Measurements from ENCODE around the gene TCEA3. TPM values are rescaled to one million over a fixed set of nuclear protein-coding genes. Genes with fewer than 3 reads are reported as not detected.

TCEA3 gene
- total and polyA plus RNA-seq, 10 of the 15 experiments (the other 5 are each of a cell fraction or from before 2014, with no cell fraction given): 0.06 to 0.23 (median 0.08) TPM; not detected in 7

DNA sequence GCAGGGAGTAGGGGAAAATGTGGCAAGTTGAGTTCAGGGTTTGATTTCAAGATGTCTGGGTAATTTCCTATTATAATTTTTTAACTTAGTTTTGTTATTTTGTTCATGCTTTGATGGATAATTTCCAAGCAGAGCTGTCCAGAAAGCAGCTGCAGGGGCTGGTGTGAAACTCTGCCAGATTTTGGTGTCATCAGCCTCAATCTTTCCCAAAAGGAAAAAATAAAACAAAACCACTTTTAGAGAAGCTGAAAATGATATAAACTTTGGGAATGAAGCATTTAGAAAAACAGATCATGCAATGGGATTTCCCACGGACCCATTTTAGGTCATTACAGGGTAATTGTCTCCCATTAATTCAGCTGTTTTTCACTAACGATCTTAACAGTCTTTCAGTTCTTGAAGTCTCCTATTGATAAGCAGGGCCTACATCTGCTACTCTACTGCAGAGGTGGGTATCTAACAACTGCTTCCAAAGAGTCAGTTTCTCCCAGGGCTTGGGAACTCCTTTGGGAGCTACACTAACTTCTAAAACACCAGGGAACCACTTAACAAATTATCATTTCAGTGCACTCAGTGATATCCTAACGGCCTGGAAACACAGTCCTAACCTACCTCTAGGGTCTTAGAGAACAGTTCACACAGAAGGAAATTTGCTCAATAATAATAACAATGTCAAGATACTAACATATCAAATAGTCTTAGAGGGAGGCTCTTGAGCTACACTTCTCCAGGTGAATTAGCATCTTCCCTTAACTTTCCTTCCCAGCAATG, 67.2 kb downstream of the TCEA3 start:
- WGBS (ENCODE audit: insufficient coverage, insufficient replicate concordance, low lambda C conversion rate, missing lambda C conversion rate): 68% methylated on average over 3 of the region's 3 CpGs
- RAD21 ChIA-PET (ENCODE audit: unreplicated experiment): interaction anchor here (0.6 kb wide), 1 partner anchor 28 kb away, joined by 3 read pairs; no protein-coding TSS in a partner anchor
- H4K20me1 ChIP-seq (ENCODE audit: control insufficient read depth, insufficient read depth): no peaks in the 10 kb centered on the region
- SMC1A ChIA-PET (ENCODE audit: uncharacterized antibody, unreplicated experiment): interaction anchor here (0.9 to 1.2 kb wide), 2 partner anchors 11 to 27 kb away, joined by 3 to 4 read pairs; no protein-coding TSS in a partner anchor
- in situ Hi-C loops (cut with MboI): no loop called here
- intact Hi-C loops (cut with micrococcal nuclease; ENCODE audit: unreplicated experiment): no loop called here
- no TSS peak for BruUV-seq (replicated peaks)
- FAIRE-seq (no peak), DNase-seq (ENCODE audit: low read depth, low spot score) (no peak), ATAC-seq (no peak)
- H2AFZ ChIP-seq (ENCODE audit: control insufficient read depth, low read depth, low read length): no peak overlapping the region
- CTCF ChIA-PET: interaction anchor here (1.5 kb wide), 1 partner anchor 38 kb away, joined by 3 read pairs; no protein-coding TSS in a partner anchor
- no peaks in the 10 kb centered on the region for H3K79me2 ChIP-seq (ENCODE audit: control insufficient read depth, insufficient read depth, low read length)
- POLR2A ChIA-PET: interaction anchor here (1.0 to 1.1 kb wide), 3 partner anchors 8 to 11 kb away, joined by 3 read pairs; no protein-coding TSS in a partner anchor
- H3K36me3 ChIP-seq (ENCODE audit: control insufficient read depth in 2 of 2, insufficient read depth in 2 of 2, low read length in 1 of 2): peaks cover 0 to 2% of the 10 kb centered on the region in 2 experiments; a peak in 2 of 4 replicates
- no peak overlapping the region for H3K27ac ChIP-seq (ENCODE audit: control insufficient read depth, insufficient read depth)
- H3K9ac ChIP-seq (ENCODE audit: control insufficient read depth, insufficient read depth, low read length): no peak overlapping the region
- no peaks in the 10 kb centered on the region for H3K27me3 ChIP-seq (replicated peaks in 1 of 2; ENCODE audit: control insufficient read depth in 2 of 2, insufficient read depth in 2 of 2, low read length in 1 of 2)
- H3K4me3 ChIP-seq: no peak overlapping the region
- no peak overlapping the region for H3K4me2 ChIP-seq (ENCODE audit: control insufficient read depth, insufficient read depth)
- H3K4me1 ChIP-seq (ENCODE audit: control insufficient read depth, insufficient read depth, low read length): no peaks in the 10 kb centered on the region
- peaks cover 18% of the 10 kb centered on the region for H3K9me3 ChIP-seq (replicated peaks; ENCODE audit: control insufficient read depth, insufficient read depth, low read length)
- no peak for TF ChIP-seq ATF3 (IDR thresholded peaks at IDR 0.05; ENCODE audit: borderline replicate concordance, extremely low read depth, low read depth, low read length)
- no peak for TF ChIP-seq SIN3A (IDR thresholded peaks at IDR 0.05; ENCODE audit: low read depth, low read length)
- no peak for TF ChIP-seq JUNB (IDR thresholded peaks at IDR 0.05)
- TF ChIP-seq KDM1A (IDR thresholded peaks at IDR 0.05; ENCODE audit: borderline replicate concordance): no peak
- no peak for TF ChIP-seq RAD21 (IDR thresholded peaks at IDR 0.05; ENCODE audit: insufficient read depth, low read depth, low read length)
- TF ChIP-seq, protein P1, sequence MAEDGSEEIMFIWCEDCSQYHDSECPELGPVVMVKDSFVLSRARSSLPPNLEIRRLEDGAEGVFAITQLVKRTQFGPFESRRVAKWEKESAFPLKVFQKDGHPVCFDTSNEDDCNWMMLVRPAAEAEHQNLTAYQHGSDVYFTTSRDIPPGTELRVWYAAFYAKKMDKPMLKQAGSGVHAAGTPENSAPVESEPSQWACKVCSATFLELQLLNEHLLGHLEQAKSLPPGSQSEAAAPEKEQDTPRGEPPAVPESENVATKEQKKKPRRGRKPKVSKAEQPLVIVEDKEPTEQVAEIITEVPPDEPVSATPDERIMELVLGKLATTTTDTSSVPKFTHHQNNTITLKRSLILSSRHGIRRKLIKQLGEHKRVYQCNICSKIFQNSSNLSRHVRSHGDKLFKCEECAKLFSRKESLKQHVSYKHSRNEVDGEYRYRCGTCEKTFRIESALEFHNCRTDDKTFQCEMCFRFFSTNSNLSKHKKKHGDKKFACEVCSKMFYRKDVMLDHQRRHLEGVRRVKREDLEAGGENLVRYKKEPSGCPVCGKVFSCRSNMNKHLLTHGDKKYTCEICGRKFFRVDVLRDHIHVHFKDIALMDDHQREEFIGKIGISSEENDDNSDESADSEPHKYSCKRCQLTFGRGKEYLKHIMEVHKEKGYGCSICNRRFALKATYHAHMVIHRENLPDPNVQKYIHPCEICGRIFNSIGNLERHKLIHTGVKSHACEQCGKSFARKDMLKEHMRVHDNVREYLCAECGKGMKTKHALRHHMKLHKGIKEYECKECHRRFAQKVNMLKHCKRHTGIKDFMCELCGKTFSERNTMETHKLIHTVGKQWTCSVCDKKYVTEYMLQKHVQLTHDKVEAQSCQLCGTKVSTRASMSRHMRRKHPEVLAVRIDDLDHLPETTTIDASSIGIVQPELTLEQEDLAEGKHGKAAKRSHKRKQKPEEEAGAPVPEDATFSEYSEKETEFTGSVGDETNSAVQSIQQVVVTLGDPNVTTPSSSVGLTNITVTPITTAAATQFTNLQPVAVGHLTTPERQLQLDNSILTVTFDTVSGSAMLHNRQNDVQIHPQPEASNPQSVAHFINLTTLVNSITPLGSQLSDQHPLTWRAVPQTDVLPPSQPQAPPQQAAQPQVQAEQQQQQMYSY (CRISPR knock-in tag; IDR thresholded peaks at IDR 0.05): no peak
- TF ChIP-seq HCFC1 (IDR thresholded peaks at IDR 0.05; ENCODE audit: low read length): no peak
- TF ChIP-seq MTA3 (IDR thresholded peaks at IDR 0.05; ENCODE audit: borderline replicate concordance, low read length): no peak
- TF ChIP-seq SREBF1 (IDR thresholded peaks at IDR 0.05; ENCODE audit: low read length): no peak
- TF ChIP-seq E2F8 (IDR thresholded peaks at IDR 0.05; ENCODE audit: low read depth, partially characterized antibody): no peak
- TF ChIP-seq PML (IDR thresholded peaks at IDR 0.05; ENCODE audit: low read length): no peak
- TF ChIP-seq ZNF384 (IDR thresholded peaks at IDR 0.05; ENCODE audit: borderline replicate concordance, low read depth, low read length): no peak
- no peak for TF ChIP-seq TBL1XR1 (IDR thresholded peaks at IDR 0.05; ENCODE audit: low read depth, low read length)
